Endothelial cell (in vitro differentiated cells): Measurements from ENCODE around the gene CFAP251. TPM values are rescaled to one million over a fixed set of nuclear protein-coding genes. Genes with fewer than 3 reads are reported as not detected.

Experiments
- DNase-seq: peaks from one replicate; pipeline ENCODE4 v3.0.0; 2021; ENCODE audit warnings: low spot score
- H3K27ac Mint-ChIP-seq: one replicate; pipeline ENCODE4 v1.8.0; 2021; ENCODE audit warnings: mixed read lengths, inconsistent platforms; ENCODE audit not compliant: unreplicated experiment
- H3K27me3 Mint-ChIP-seq: one replicate; pipeline ENCODE4 v1.8.0; 2021; ENCODE audit warnings: mild to moderate bottlenecking, moderate library complexity, mixed read lengths, inconsistent platforms; ENCODE audit not compliant: unreplicated experiment
- H3K36me3 Mint-ChIP-seq: one replicate; pipeline ENCODE4 v1.8.0; 2021; ENCODE audit warnings: mild to moderate bottlenecking, low read depth, mixed read lengths, inconsistent platforms; ENCODE audit not compliant: unreplicated experiment
- H3K4me1 Mint-ChIP-seq: one replicate; pipeline ENCODE4 v1.8.0; 2021; ENCODE audit warnings: mild to moderate bottlenecking, mixed read lengths, inconsistent platforms; ENCODE audit not compliant: unreplicated experiment
- H3K4me3 Mint-ChIP-seq: one replicate; pipeline ENCODE4 v1.8.0; 2021; ENCODE audit warnings: mild to moderate bottlenecking, mixed read lengths, inconsistent platforms; ENCODE audit not compliant: unreplicated experiment
- H3K9me3 Mint-ChIP-seq: one replicate; pipeline ENCODE4 v1.8.0; 2021; ENCODE audit warnings: mixed read lengths, inconsistent platforms; ENCODE audit not compliant: unreplicated experiment
- CTCF ChIP-seq: fragments of 200-600 bp; sonication (generic); IDR thresholded peaks from one replicate; pipeline ENCODE4 v1.5.0; 2021; ENCODE audit warnings: antibody characterized with exemption; ENCODE audit not compliant: unreplicated experiment
- total RNA-seq: library from RNA; stranded (reverse); fragmentation: NEBNext Ultra II Directional; extraction: Animal tissue kit (Norgen Biotek cat#: 25700); gene quantifications from one replicate; pipeline ENCODE4 v1.2.1, GENCODE V29; 2021; ENCODE audit not compliant: unreplicated experiment

Gene CFAP251
- total RNA-seq, 1 donor from 2014 or later, result 0.80 TPM

- TF ChIP-seq CTCF, result no peak
- no peak overlapping the region for H3K4me3 Mint-ChIP-seq
- H3K36me3 Mint-ChIP-seq, result no peaks in the 10 kb centered on the region
- peaks cover 1% of the 10 kb centered on the region for H3K27me3 Mint-ChIP-seq
- no peak overlapping the region for H3K27ac Mint-ChIP-seq
- no peaks in the 10 kb centered on the region for H3K4me1 Mint-ChIP-seq
- no peaks in the 10 kb centered on the region for H3K9me3 Mint-ChIP-seq
- DNase-seq, result no peak
Measured at GRCh38 chr12:122028905-122029560, 110.6 kb downstream of the CFAP251 start.

GRCh38 chr12:122029620-122030423 lies 111.4 kb downstream of the CFAP251 start:
- Mint-ChIP-seq H3K9me3 (no peaks in the 10 kb centered on the region), H3K36me3 (no peaks in the 10 kb centered on the region), H3K27me3 (peaks cover 1% of the 10 kb centered on the region), H3K4me3 (no peak overlapping the region), H3K27ac (no peak overlapping the region), H3K4me1 (no peaks in the 10 kb centered on the region)
- TF ChIP-seq CTCF, result no peak
- DNase-seq, result no peak

GRCh38 chr12:122030424-122031035 lies 112.1 kb downstream of the CFAP251 start:
- Mint-ChIP-seq H3K9me3 (no peaks in the 10 kb centered on the region), H3K27ac (no peak overlapping the region), H3K27me3 (peaks cover 4% of the 10 kb centered on the region), H3K36me3 (no peaks in the 10 kb centered on the region), H3K4me1 (no peaks in the 10 kb centered on the region), H3K4me3 (no peak overlapping the region)
- no peak for TF ChIP-seq CTCF
- no peak for DNase-seq

GRCh38 chr12:122031342-122032216 lies 113.2 kb downstream of the CFAP251 start:
- peak; percentile 87 for TF ChIP-seq CTCF
- Mint-ChIP-seq H3K4me1 (no peaks in the 10 kb centered on the region), H3K36me3 (peaks cover 4% of the 10 kb centered on the region), H3K4me3 (no peak overlapping the region), H3K9me3 (no peaks in the 10 kb centered on the region), H3K27ac (no peak overlapping the region), H3K27me3 (peaks cover 5% of the 10 kb centered on the region)
- peak; percentile 82 for DNase-seq
